ENCODE results near the gene ACVR2B.

ACVR2B gene

GRCh38 chr3:38534180-38534579, 80.5 kb downstream of the ACVR2B start:
- no peak for DNase-seq

GRCh38 chr3:38534604-38535003, 80.9 kb downstream of the ACVR2B start:
- no peak for DNase-seq

GRCh38 chr3:38536671-38537070, 83.0 kb downstream of the ACVR2B start:
- DNase-seq = no peak

GRCh38 chr3:38538773-38539353, 85.2 kb downstream of the ACVR2B start:
- DNase-seq = no peak

- DNase-seq = no peak
Measured at GRCh38 chr3:38541806-38542205, 88.1 kb downstream of the ACVR2B start.
